ENCODE data around the gene RXYLT1.
"Not testable (repeated sequence)": the region's sequence is repeated elsewhere in the genome, so short reads cannot be mapped to it uniquely, and the experiment has no call there.

The RXYLT1 gene

DNA sequence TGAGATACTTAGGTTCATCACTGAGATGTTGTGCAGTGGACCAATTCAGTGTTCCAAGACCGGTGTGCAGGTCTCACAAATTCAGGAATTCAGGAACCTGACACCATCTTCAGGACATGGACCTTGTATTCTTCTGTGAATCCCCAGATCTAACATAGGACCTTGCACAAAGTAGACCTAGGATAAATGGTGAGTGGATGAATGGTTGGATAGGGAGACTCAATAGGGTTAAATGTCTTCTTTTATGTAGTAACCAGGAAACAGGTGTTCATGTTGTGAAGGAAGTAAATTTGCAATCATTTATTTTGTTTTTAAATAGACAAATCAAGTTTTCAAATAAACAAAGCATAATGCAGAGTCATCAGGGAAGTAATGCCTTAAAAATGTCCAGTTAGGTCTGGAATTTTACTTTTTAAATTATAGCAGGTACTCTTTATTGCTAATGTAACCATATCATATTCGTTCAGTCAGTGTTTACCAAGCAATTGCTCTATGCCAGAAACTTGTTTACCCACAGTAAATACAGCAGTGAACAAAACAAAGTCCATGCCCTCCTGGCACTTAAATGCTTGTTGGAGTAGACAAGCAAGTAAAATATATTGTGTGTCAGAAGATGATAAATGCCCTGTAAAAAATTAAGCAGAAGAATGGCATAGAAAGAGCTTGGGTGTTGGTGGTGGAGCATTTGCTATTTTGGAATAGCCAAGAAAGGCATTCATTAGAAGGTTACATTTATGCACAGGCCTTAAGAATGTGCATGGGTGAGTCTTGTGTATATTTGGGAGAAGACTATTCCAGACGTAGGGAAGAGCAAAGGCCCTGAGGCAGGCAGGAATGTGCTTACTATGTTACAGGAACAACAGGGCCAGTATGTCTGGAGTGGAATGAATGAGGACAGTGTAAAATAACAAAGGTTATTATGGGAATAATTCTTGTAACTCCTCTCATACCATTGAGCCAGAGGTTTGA lies 26.3 kb downstream of the RXYLT1 start:
- DNase-seq = no peak

DNA sequence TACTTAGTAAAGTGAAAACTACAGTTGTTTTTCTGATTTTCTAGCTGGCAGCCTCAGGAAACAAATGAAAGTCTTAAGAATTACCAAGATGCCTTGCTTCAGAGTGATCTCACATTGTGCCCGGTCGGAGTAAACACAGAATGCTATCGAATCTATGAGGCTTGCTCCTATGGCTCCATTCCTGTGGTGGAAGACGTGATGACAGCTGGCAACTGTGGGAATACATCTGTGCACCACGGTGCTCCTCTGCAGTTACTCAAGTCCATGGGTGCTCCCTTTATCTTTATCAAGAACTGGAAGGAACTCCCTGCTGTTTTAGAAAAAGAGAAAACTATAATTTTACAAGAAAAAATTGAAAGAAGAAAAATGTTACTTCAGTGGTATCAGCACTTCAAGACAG lies 28.9 kb downstream of the RXYLT1 start:
- DNase-seq = no peak

DNA sequence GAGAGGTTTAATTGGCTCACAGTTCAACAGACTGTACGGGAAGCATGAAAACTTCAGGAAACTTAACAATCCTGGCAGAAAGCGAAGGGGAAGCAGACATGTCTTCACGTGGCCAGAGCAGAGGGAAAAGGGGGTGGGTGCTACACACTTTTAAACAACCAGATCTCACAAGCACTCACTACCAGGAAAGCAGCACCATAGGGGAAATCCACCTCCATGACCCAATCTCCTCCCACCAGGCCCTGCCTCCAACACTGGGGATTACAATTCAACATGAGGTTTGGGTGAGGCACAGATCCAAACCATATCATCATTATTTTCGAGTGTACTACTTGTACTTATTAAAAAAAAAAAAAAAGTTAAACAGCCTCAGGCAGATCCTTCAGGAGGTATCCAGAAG lies 29.9 kb downstream of the RXYLT1 start:
- DNase-seq = no peak

DNA sequence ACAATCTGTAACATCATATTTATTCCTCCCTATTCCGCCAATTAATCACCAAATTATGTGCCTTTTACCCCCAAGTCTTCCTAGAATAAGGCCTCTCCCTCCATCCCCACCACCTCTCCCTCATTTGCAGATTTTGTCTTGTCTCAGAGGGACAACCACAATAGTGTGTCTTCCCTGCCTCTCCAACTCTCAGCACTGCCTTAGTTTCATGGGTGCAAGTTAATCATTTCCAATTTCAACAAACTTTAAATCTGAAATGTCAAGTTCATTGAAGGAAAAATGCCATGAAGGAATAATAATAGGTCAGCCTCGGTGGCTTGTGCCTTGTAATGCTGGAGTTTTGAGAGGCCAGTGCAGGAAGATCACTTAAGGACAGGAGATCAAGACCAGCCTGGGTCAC lies 31.6 kb downstream of the RXYLT1 start:
- DNase-seq = no peak

DNA sequence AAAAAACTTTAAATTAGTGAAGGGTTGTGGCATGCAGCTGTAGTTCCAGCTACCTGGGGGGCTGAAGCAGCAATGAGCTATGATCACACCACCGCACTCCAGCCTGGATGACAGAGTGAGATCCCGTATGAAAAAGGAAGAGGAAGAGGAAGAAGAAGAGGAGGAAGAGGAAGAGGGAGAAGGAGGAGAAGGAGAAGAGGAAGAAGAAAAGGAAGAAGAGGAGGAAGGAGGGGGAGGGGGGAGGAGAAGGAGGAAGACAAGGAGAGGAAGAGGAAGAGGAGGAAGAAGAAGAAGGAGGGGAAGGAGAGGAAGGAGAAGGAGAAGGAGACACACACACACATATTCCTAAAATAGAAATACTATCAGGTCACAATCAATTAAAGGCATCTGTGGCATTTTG lies 32.0 kb downstream of the RXYLT1 start:
- no peak for DNase-seq

DNA sequence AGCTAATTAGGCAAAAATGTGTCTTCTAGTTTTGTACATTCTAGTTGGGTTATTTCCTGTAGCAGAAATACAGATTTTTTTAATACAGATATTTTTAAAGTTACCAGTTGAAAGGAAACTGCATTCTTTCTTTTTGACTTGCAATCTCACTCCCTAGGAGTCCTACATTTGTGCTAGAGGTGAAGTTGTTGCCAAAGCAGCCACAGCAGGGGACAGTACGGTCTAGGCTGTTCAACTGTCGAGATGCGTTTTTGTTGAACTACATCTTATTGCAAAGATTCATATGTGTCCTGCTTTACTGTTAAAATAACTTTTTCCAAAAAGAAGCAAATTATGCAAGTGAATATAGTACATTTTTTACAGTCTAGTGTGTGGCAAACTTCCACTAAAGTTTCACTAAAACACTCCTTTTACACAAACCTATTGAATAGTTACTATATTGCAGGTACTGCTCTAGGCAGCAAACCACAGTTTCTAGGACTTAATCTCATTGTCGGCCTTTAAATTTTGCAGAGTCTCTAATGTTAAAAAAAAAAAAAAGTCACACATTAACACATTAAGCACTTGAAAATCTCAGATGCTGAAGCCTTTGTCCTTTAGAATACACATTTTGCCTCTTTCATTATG lies 34.5 kb downstream of the RXYLT1 start:
- no peak for DNase-seq

DNA sequence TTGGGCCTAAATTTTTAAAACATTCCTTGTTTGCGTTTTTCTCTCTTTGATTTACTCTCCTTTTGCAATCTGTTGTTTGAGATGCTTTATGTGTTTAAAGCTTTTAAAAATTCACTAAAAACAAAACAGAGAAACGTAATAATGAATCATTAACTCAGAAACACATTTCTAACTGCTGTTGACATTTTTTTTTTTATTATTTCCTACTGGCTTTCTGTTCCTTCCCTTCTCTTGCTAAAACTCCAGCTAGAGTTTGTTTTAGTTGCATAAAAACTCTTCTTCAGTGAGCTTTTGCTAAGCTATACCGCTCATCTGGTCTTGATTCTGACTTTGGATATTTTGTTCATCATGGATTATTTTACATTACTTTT lies 35.8 kb downstream of the RXYLT1 start:
- no peak for DNase-seq

DNA sequence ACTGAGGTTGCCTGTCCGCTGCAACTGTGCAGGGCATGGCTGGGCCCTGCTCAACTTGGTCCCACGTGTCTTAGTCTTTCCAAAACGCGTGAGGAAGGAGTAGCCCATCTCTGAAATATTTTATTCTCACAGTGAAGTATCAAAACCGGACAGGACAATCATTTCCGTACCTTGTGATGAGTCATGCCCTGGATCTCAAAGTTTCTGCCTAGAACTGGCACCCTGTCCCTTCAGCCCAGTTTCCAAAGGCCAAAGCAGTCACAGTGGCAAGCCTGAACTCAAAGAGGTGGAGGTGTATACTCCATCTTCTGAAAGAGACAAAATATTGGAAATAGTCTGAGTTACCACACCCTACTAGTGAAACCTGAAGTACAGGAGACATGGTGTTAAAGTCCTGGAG lies 36.3 kb downstream of the RXYLT1 start:
- no peak for DNase-seq

DNA sequence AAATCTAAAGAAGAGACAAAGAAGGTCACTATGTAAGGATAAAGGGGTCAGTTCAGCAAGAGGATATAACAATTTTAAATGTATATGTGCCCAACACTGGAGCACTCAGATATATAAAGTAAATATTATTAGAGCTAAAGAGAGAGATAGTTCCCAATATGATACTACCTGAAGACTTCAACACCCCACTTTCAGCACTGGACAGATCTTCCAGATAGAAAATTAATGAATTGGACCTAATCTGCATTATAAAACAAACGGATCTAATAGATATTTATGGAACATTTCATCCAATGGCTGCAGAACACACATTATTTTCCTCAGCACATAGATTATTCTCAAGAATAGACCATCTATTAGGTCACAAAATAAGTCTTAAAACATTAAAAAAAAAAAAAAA lies 40.7 kb downstream of the RXYLT1 start:
- no peak for DNase-seq

DNA sequence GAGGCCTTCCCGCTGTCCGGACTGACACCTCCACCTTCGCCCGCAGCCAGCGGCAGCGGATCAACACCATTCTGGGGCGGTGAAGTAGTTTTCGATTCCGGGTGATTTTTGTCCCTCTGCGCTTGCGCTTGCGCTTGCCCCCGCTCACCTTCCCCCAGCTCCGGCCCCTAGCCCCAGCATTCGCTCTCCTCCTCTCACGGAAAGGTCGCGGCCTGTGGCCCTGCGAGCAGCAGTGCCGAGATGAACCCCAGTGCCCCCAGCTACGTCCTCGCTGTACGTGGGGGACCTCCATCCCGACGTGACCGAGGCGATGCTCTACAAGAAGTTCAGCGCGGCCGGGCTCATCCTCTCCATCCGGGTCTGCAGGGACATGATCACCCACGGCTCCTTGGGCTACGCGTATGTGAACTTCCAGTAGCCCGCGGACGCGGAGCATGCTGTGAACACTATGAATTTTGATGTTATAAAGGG lies 42.1 kb downstream of the RXYLT1 start:
- DNase-seq = no peak

DNA sequence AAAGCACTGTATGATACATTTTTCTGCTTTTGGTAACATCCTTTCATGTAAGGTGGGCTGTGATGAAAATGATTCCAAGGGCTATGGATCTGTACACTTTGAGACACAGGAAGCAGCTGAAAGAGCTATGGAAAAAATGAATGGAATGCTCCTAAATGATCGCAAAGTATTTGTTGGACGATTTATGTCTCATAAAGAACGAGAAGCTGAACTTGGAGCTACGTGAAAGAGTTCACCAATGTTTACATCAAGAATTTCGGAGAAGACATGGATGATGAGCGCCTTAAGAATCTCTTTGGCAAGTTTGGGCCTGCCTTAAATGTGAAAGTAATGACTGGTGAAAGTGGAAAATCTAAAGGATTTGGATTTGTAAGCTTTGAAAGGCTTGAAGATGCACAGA lies 42.6 kb downstream of the RXYLT1 start:
- no peak for DNase-seq

DNA sequence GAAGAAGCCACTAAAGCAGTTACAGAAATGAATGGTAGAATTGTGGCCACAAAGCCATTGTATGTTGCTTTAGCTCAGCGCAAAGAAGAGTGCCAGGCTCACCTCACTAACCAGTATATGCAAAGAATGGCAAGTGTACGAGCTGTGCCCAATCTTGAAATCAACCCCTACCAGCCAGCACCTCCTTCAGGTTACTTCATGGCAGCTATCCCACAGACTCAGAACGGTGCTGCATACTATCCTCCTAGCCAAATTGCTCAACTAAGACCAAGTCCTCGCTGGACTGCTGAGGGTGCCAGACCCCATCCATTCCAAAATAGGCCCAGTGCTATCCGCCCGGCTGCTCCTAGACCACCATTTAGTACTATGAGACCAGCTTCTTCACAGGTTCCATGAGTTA lies 43.3 kb downstream of the RXYLT1 start:
- no peak for DNase-seq

DNA sequence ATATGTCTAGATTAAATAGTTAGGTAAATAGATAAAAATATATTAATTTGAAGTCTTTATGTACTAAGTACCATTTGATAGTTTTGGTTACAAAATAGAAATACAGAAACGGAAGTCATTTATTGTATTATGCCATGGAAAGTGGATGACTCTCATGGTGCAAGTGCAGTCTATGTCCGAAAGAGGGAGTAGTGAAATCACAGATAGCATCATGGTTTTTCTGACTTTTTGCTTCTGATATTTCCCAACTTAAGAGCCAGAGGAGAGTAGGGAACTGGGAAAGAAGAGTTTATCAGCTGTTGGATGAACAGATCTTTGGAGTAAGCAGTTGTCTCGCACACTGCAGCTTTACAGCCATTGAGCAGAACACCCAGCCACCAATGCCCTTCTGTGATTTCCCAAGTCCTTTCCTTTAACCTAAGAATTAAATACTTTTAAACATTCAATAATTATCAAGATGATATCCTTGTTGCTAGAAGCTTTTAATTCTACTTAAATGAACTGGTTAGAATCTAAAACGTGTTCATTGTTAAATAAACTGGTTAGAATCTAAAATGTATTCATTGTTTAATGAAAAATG lies 46.4 kb downstream of the RXYLT1 start:
- no peak for DNase-seq

DNA sequence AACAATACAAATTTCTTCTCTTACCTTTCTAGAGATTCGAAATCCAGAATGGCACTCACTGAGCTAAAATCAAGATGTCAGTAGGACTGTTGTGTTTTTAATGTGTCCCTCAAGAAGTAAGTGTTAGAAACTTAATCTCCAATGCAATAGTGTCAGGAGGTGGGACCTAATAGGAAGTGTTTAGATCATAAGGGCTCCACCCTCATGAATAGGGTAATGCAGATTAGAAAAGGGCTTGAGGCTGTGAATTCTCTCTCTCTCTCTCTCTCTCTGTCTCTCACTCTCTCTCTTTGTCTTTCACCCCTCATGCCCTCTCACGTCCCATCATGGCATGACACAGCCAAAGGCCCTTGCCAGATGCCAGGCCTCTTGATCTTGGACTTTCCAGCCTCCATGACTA lies 49.2 kb downstream of the RXYLT1 start:
- DNase-seq = no peak

DNA sequence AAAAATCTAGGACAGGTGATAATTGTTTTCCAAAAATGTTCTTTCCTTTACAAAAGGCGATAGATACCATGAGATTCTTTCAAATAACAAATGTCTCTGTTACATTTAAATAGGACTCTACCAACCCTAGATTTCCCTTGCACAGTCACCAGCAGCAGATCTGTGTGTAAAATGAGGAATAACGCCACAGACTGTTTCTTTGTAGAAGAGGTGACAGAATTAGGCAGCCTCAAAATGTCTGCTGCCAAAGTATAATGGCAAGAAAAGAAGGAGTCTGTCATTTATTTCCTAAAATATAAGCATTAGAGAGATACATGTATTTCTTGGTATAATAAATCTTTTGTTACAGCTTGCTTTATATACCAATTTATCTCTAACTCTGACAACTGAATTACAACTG lies 56.3 kb downstream of the RXYLT1 start:
- no peak for DNase-seq

DNA sequence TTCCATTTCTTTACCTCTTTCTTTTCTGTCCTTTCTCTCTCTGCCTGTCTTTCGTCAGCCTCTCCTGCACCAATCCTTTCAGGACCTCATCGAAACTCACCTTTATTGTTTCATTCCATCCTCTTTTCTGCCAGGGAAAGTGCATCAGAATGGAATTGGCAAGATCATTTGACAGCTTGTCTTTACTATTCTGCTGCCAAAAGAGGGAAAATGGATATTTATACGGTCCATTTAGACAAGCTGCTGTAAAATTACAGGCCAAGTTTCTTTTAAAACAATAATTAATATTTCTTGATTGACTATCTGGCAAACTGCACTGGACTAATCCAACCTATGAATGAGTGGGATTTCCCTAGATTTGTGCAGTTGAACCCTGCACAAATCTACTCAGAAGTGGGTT lies 57.2 kb downstream of the RXYLT1 start:
- DNase-seq = no peak

DNA sequence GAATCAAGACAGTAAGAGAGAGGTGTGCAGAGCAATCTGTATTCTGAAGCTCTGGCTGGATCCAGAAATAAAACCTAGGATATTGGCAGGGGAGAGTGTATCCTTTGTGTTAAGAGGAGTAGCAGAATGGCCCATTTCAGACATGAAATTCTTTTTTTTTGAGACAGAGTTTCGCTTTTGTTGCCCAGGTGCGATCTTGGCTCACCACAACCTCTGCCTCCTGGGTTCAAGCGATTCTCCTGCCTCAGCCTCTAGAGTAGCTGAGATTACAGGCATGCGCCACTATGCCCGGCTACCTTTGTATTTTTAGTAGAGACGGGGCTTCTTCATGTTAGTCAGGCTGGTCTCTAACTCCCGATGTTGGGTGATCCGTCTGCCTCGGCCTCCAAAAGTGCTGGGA lies 58.7 kb downstream of the RXYLT1 start:
- DNase-seq = no peak

DNA sequence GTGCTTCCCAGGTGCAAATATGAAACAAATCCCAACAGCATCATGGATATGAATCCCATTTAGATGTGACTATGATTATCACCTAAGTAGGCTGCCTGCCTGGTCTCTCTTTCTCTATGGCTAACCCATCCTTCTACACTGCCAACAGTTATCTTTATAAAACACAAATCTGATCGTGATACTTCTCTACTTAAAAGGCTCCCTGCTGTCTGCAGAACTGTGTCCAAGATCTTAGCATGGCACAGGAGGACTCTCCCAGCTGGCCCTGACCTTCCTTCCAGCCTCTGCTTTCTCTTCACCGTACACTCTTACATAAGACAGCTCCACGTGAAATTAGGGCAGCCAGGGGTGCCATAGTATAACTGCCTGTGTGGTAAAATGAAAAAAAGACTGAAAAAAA lies 61.3 kb downstream of the RXYLT1 start:
- DNase-seq = no peak

DNA sequence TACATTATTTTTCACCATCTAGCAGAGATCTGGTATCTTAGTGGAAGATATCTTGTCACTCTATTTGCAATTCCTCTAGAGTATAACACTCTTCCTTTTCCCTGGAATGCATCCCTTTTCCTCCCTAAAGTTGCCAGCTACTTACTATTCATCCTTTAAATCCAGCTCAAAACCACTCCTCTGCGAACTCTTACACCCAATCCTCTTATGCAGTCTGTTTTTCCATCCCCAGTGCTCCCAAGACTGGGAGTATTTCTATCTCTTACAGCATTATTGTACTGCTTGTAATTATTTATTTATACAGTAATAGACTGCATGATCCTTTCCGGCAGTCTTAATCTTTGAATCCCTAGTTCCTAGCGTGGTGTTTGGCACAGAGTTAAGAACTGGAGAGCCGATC lies 61.9 kb downstream of the RXYLT1 start:
- DNase-seq = no peak

DNA sequence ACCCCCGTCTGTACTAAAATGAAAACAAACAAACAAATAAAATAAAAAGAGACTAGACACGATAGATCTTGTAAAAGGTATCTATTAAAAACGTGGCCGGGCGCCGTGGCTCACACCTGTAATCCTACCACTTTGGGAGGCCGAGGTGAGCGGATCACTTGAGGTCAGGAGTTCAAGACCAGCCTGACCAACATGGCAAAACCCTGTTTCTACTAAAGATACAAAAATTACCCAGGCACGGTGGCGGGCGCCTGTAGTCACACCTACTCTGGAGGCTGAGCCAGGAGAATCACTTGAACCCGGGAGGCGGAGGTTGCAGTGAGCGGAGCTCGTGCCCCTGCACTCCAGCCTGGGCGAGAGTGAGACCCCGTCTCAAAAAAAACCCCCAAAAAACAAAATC lies 63.0 kb downstream of the RXYLT1 start:
- DNase-seq = not testable (repeated sequence)

DNA sequence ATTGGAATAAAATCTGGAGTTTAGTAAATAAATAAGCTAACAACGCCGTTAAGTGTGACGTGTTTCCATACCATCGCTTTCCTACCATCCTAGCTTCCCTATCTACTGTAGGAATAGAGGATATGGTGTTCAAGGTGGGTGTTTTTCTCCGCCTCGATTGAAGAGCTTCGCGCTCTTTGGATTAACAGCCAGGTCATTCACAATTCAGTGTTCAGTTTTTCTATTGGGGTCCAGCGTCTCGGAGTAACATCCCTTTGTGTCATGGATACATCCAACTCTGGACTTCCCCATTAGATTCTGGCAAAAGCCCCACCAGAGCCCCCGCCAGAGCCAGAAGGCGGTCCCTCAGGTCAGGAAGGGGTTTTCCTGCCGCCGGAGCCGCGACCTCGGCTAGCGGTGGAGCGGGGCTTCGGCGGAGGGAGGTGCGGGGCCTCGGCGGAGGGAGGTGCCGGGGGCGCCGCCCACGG lies 63.6 kb downstream of the RXYLT1 start:
- no peak for DNase-seq

DNA sequence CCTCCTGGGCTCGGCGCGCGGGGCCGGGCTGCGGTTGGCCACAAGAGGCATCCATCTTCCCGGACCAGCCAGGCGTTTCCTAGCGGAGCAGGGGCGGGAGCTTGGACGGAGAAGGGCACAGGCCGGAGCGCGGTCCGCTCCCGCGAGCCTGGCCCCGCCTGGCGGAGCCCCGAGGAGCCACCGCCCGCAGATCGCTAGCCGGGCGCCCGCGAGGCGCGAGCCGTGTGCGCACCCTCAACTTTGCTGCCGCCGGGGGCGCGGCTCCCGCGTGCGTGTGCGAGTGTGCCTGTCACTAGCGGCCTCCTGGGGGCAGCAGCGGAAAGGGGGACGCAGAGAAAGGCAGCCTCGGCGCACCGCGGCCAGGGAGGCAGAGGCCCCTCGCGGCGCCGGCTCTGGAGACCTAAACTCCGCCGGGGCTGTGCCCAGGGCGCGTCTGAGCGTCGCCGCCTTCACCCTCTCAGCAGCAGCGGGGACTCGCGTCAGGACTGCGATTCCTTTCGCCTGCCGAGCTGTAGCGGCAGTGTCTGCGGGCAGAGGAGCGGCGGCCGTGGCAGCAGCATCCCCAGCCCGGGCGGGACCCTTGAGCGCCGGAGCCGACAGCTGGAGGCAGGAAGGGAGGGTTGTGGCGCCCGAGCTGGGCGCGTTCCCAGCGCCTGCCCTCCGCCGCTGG lies 64.1 kb downstream of the RXYLT1 start:
- peak; percentile 85 for DNase-seq
